Activated CD8-positive, alpha-beta memory T cell treated with anti-CD3 and anti-CD28 coated beads, Interleukin-2, amount 50 U/mL, for 24 hours (primary cell): ENCODE data around the gene TBXA2R.
"Not testable (repeated sequence)": the region's sequence is repeated elsewhere in the genome, so short reads cannot be mapped to it uniquely, and the experiment has no call there.

Experiments used
- DNase-seq: peaks from one replicate; pipeline ENCODE4 v3.0.0-alpha.2; 2020; ENCODE audit errors: extremely low read depth

TBXA2R gene

GRCh38 chr19:3577723-3578344, 28.8 kb downstream of the TBXA2R start:
- DNase-seq, result no peak

- no peak for DNase-seq
Observed at GRCh38 chr19:3576696-3577443, 29.8 kb downstream of the TBXA2R start.

GRCh38 chr19:3575949-3576673, 30.6 kb downstream of the TBXA2R start:
- no peak for DNase-seq

- DNase-seq, result no peak
Observed at GRCh38 chr19:3575260-3575741, 31.4 kb downstream of the TBXA2R start.

DNA sequence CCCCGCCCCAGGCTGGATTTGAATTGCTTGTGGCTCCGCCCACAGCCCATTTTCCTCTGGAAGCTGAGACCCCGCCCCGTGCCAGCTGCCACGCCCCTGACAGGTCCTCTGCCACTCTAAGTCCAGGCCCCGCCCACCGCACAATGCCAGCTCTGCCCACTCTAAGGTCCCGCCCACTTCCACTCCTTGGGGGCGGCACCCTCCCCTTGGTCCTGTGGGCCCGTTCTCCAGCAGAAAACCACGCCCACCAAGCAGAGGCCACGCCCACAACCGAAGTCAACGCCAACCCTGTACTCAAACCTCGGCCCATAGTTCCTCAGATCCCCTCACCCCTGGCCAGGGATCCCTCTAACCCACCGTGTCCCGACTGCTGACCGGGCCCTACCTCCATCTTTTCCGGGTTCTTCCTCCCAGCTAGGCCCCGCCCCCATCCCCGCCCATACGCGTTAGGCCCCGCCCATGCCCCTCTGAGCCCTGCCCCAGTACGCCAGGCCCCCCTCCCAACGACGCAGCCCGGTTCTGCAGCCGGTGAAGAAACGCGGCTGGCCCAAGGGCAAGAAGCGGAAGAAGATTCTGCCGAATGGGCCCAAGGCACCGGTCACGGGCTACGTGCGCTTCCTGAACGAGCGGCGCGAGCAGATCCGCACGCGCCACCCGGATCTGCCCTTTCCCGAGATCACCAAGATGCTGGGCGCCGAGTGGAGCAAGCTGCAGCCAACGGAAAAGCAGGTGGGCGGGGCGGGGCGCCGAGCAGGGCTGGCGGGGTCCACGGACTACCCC, 32.6 kb downstream of the TBXA2R start:
- peak; percentile 68 for DNase-seq

DNA sequence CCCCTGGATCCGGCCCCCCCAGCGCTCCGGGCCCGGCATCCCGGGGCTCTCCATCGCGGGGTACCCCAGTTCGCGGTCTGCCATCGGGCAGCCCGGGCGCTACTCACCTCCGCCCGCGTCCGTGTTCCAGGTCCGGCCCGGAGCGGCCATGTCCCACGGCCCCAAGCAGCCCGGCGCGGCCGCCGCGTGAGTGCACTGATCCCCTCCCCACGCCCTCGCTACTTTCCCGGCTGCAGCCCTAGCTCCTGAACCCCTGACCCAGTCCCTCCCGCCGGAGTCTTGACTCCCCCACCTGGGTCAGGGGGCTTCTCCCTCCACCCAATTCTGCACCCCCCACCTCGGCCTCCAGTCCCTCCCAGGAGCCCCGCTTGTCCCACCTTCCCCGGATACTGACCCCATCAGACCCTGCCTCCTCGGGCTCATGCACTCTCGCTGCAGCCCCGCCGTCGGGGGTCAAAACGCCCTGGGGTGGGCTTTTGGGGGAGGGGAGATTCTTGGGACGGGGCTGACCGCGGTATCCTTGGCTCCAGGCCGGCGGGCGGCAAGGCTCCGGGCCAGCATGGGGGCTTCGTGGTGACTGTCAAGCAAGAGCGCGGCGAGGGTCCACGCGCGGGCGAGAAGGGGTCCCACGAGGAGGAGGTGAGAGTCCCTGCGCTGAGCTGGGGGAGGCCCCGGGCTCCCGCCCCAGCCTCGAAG, 33.4 kb downstream of the TBXA2R start:
- DNase-seq, result no peak

DNA sequence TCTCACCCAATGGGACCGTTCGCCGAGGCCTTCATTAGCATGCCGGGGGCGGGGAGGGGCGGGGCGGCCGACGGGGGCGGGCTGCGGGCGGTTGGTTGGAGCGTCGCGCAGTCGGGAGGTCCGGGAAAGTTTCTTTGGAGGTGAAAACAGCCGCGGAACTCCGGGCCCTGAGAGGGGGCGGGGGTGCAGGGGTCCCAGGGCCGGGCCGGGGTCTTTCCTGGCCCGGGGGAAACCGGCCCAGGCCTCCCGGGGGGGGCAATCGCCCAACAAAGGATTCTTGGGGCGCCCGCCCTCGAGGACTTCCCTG, 33.9 kb downstream of the TBXA2R start, which contains the start of gene HMG20B:
HMG20B (plus strand) TSS at position 90 of the 307 bp plus-strand sequence. CDS start 366 bp downstream, outside the sequence.
- no peak for DNase-seq

DNA sequence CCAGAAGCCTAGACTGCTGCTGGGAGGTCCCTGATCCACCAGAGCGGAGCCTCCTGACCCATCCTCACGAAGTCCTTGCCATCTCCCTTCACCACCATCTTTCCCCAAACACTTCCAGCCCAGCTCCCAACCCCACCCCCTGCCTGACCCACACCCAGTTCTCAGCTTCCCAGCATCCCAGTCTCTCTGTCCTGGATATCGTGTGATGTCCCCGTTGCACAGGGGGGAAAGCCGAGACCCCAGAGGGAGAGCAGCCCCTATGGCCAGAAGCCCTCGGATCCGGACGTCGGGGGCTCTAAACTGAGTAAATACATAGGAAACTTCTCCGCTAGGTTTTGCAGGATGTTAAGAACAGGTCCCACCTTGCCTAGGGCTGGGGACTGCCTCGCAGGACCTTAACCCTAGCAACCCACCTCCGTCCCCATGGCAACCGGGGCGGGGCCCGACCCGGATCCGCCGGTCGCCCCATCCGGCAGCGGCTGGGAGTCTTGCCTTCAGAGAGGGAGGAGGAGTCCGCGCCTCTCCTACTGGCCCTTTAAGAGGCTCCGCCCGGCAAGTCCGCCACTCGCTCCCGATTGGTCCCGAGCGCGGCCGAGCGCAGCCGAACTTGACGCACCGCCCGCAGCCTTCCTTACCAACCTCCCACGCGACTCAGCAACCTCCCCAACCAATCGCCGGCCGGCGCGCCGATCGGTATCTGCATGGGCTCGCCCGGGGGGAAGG, 34.4 kb downstream of the TBXA2R start:
- peak; percentile 99 for DNase-seq

- no peak for DNase-seq
Observed at GRCh38 chr19:3570606-3571011, 36.1 kb downstream of the TBXA2R start.

- DNase-seq, result not testable (repeated sequence)
Observed at GRCh38 chr19:3570042-3570441, 36.6 kb downstream of the TBXA2R start.

DNA sequence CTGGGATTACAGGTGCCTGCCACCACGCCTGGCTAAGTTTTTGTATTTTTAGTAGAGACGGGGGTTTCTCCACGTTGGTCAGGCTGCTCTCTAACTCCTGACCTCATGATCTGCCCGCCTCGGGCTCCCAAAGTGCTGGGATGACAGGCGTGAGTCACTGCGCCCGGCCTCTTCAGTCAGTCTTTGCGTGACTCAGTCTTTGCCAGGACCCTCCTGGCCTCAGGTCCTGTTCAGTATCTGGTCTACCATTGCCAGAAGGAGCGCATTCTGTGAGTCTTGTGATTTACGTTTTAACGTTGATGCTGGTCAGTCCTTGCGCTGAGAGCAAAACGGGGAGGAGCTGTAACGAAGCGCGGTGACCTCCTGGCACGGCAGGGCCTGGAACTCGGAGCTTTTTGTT, 41.5 kb downstream of the TBXA2R start:
- no peak for DNase-seq

DNA sequence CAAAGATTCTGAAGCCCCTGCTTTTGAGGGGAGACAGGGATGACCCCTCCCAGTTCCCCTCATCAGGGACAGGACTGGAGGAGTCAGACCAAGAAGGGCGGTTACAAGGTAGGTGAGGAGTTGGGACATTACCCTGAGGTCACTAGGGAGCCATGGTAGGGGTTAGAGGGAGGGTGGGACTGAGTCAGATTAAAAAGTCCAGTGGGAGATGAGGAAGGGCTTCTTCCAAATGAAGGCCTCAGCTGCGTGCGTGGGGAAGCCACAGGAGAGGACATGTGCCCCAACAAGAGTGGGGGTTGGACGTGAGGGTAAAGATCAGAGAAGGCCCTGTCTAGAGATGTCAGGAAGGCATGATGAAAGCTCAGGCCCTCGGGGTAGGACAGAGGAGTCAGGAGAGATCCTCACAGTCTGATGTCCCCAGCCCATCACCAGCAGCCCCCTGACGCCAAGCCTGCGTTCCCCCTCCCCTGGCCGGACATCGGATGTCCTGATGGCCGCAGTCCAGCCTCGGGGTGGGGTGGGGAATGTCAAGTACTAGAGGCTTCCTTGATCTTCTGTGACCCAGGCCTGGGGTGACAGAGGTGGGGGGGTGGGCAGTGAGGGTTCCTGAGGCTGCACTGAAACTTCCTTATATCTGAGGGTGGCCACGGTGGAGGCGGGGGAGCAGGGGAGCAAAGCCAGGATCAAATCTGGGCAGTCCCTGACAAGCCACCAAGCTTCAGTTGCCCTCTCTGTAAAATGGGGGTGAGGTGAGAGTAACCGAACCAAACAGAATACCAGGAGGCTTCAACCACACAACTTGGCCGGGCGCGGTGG, 42.8 kb downstream of the TBXA2R start:
- no peak for DNase-seq

GRCh38 chr19:3557461-3558248, 49.0 kb downstream of the TBXA2R start, which contains the start of gene MFSD12:
MFSD12 (minus strand) TSS chr19:3557586; CDS start chr19:3557403, 183 bp downstream.
- peak; percentile 86 for DNase-seq

DNA sequence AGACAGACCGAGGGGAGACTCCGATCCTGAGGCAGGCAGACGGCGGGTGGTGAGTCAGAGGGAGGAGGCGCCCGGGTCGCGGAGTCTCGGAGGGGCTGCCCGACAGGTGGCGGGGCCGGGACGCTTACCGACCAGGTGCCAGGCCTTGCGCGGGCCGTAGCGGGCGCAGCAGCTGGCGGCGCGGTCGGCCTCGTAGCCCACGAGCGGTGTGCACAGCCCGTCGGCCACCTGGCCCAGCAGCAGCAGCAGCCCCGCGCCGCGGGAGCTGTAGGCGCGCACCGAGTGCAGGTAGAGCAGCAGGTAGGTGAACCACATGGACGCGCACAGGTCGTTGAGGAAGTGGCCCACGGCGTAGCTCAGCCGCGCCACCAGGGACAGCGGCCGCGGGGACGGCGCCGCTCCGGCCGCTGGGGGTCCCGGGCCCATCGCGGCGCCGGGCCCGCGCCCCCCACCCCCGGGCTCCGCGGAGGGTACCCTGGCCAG, 49.7 kb downstream of the TBXA2R start:
- DNase-seq, result no peak

- DNase-seq, result no peak
Observed at GRCh38 chr19:3556423-3556977, 50.2 kb downstream of the TBXA2R start.

- DNase-seq, result no peak
Observed at GRCh38 chr19:3555653-3556422, 50.8 kb downstream of the TBXA2R start.

DNA sequence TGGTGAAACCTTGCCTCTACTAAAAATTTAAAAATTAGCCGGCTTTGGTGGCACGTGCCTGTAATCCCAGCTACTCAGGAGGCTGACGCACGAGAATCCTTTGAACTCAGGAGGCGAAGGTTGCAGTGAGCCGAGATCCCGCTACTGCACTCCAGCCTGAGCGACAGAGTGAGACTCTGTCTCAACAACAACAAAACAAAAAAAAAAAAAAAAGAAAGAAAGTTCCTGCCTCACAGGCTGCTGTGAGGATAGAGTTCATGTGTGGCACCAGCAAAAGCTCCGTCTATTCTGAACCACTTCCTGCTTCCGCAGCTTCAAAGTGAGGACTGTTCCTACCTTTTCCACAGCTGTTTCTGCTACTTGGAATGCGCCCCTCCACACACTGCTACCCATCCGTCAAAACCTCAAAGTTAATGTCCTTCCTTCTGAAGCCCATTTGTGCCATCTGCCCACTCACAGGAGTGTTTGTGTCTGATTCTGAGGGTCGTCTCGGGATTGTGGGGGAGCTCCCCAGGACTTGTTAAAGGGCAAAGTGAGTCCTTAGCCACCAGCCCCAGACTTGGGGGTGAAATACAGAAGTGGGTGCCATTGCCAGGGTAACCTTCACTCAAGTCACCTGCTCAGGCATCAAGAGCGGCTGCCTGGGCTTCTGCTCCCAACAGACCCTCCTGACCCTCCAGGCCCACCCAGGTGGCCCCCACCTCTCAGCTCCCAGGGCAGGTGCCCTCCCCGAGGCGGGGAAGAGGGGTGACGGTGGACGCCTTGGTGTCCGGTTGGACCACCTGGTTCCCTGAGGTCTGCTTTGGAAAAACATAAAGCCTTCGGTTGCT, 52.2 kb downstream of the TBXA2R start:
- no peak for DNase-seq
